IgD-negative memory B cell (primary cell): ENCODE measurements around the gene DTD1. TPM values are rescaled to one million over a fixed set of nuclear protein-coding genes. Genes with fewer than 3 reads are reported as not detected.
"Not testable (repeated sequence)": the region's sequence is repeated elsewhere in the genome, so short reads cannot be mapped to it uniquely, and the experiment has no call there.

Experiments used
- H3K27ac Mint-ChIP-seq, 3 donors: one replicate each; pipeline ENCODE4 v1.8.0; 2020 to 2022; ENCODE audit warnings: mild to moderate bottlenecking in 3 of 3, mixed read lengths in 3 of 3, moderate library complexity in 1 of 3
- H3K27me3 Mint-ChIP-seq: one replicate; pipeline ENCODE4 v1.8.0; 2021; ENCODE audit warnings: mixed read lengths
- H3K36me3 Mint-ChIP-seq: one replicate; pipeline ENCODE4 v1.8.0; 2020; ENCODE audit warnings: mild to moderate bottlenecking, mixed read lengths
- H3K4me1 Mint-ChIP-seq, 3 donors: one replicate each; pipeline ENCODE4 v1.8.0; 2020 to 2022; ENCODE audit warnings: mixed read lengths in 3 of 3, mild to moderate bottlenecking in 1 of 3
- H3K4me3 Mint-ChIP-seq, 4 donors: one replicate each; pipeline ENCODE4 v1.8.0; 2020 to 2022; ENCODE audit warnings: mild to moderate bottlenecking in 4 of 4, mixed read lengths in 4 of 4, moderate library complexity in 3 of 4
- H3K9me3 Mint-ChIP-seq, 3 donors: one replicate each; pipeline ENCODE4 v1.8.0; 2020 to 2021; ENCODE audit warnings: mixed read lengths in 3 of 3, mild to moderate bottlenecking in 1 of 3
- polyA plus RNA-seq: library from polyadenylated mRNA; unstranded; fragments of 300-500 nt; fragmentation: Illumina TruSeq; gene quantifications from one replicate; pipeline ENCODE4 v1.2.3, GENCODE V29; 2021

The DTD1 gene
- polyA plus RNA-seq, 1 donor from 2014 or later: 51.9 TPM

GRCh38 chr20:18781509-18781908 is 193.7 kb downstream of the DTD1 start:
- Mint-ChIP-seq H3K27me3 (peaks cover 2% of the 10 kb centered on the region), H3K27ac (no peak overlapping the region), H3K36me3 (no peaks in the 10 kb centered on the region), H3K4me1 (no peaks in the 10 kb centered on the region), H3K4me3 (no peak overlapping the region), H3K9me3 (peaks cover 0 to 6% (median 0%) of the 10 kb centered on the region in 3 donors)

GRCh38 chr20:18783385-18783959 is 195.6 kb downstream of the DTD1 start:
- Mint-ChIP-seq H3K36me3 (peaks cover 4% of the 10 kb centered on the region), H3K4me1 (no peaks in the 10 kb centered on the region), H3K9me3 (peaks cover 0 to 2% (median 0%) of the 10 kb centered on the region in 3 donors), H3K27me3 (no peaks in the 10 kb centered on the region), H3K4me3 (no peak overlapping the region), H3K27ac (no peak overlapping the region)

- not testable (repeated sequence) for H3K27me3 Mint-ChIP-seq, H3K36me3 Mint-ChIP-seq, H3K27ac Mint-ChIP-seq
Observed at GRCh38 chr20:18787046-18787445, 199.2 kb downstream of the DTD1 start.

GRCh38 chr20:18788021-18788420 is 200.2 kb downstream of the DTD1 start:
- no peak overlapping the region for H3K27ac Mint-ChIP-seq
- peaks cover 0 to 2% (median 0%) of the 10 kb centered on the region in 3 donors for H3K9me3 Mint-ChIP-seq
- H3K4me1 Mint-ChIP-seq: no peaks in the 10 kb centered on the region
- H3K4me3 Mint-ChIP-seq: no peak overlapping the region
- H3K36me3 Mint-ChIP-seq: peaks cover 6% of the 10 kb centered on the region
- H3K27me3 Mint-ChIP-seq: peaks cover 2% of the 10 kb centered on the region

More at GRCh38 chr20:18787046-18787445, 199.2 kb downstream of the DTD1 start:
- not testable (repeated sequence) for H3K9me3 Mint-ChIP-seq, H3K4me1 Mint-ChIP-seq, H3K4me3 Mint-ChIP-seq

- no peak overlapping the region for H3K4me3 Mint-ChIP-seq
- H3K4me1 Mint-ChIP-seq: peaks cover 6 to 15% (median 9%) of the 10 kb centered on the region in 3 donors
- H3K27ac Mint-ChIP-seq: no peak overlapping the region
- peaks cover 0 to 2% (median 0%) of the 10 kb centered on the region in 3 donors for H3K9me3 Mint-ChIP-seq
- peaks cover 3% of the 10 kb centered on the region for H3K27me3 Mint-ChIP-seq
- H3K36me3 Mint-ChIP-seq: peaks cover 11% of the 10 kb centered on the region
Observed at GRCh38 chr20:18790787-18791186, 202.9 kb downstream of the DTD1 start.

GRCh38 chr20:18793625-18794427 is 206.0 kb downstream of the DTD1 start:
- peaks cover 0 to 9% (median 3%) of the 10 kb centered on the region in 3 donors for H3K9me3 Mint-ChIP-seq
- H3K27me3 Mint-ChIP-seq: peaks cover 3% of the 10 kb centered on the region
- peak overlapping the region; percentile 94 to 99 (median 97) for H3K4me3 Mint-ChIP-seq
- peaks cover 6 to 15% (median 9%) of the 10 kb centered on the region in 3 donors for H3K4me1 Mint-ChIP-seq
- H3K36me3 Mint-ChIP-seq: peaks cover 13% of the 10 kb centered on the region
- H3K27ac Mint-ChIP-seq: peak overlapping the region; percentile 93 to 99 (median 99)

GRCh38 chr20:18794428-18794787 is 206.6 kb downstream of the DTD1 start:
- peak overlapping the region; percentile 94 to 99 (median 97) for H3K4me3 Mint-ChIP-seq
- peak overlapping the region; percentile 93 to 99 (median 99) for H3K27ac Mint-ChIP-seq
- H3K36me3 Mint-ChIP-seq: peaks cover 16% of the 10 kb centered on the region
- peaks cover 6 to 15% (median 9%) of the 10 kb centered on the region in 3 donors for H3K4me1 Mint-ChIP-seq
- H3K9me3 Mint-ChIP-seq: peaks cover 0 to 9% (median 3%) of the 10 kb centered on the region in 3 donors
- peaks cover 3% of the 10 kb centered on the region for H3K27me3 Mint-ChIP-seq

GRCh38 chr20:18795366-18795765 is 207.5 kb downstream of the DTD1 start:
- Mint-ChIP-seq H3K27ac (no peak overlapping the region), H3K27me3 (peaks cover 2% of the 10 kb centered on the region), H3K9me3 (peaks cover 0 to 9% (median 3%) of the 10 kb centered on the region in 3 donors), H3K4me3 (peak overlapping the region; percentile 94 to 99 (median 97)), H3K4me1 (peaks cover 8 to 15% (median 9%) of the 10 kb centered on the region in 3 donors), H3K36me3 (peaks cover 16% of the 10 kb centered on the region)

- peaks cover 0 to 9% (median 3%) of the 10 kb centered on the region in 3 donors for H3K9me3 Mint-ChIP-seq
- H3K27ac Mint-ChIP-seq: no peak overlapping the region
- H3K4me1 Mint-ChIP-seq: peaks cover 8 to 15% (median 9%) of the 10 kb centered on the region in 3 donors
- peaks cover 1% of the 10 kb centered on the region for H3K27me3 Mint-ChIP-seq
- peaks cover 16% of the 10 kb centered on the region for H3K36me3 Mint-ChIP-seq
- peak overlapping the region in 1 of 4 donors; percentile 31 for H3K4me3 Mint-ChIP-seq
Observed at GRCh38 chr20:18796282-18796833, 208.5 kb downstream of the DTD1 start.

GRCh38 chr20:18801516-18801915 is 213.7 kb downstream of the DTD1 start:
- Mint-ChIP-seq H3K36me3 (peaks cover 9% of the 10 kb centered on the region), H3K9me3 (peaks cover 0 to 6% (median under 1%) of the 10 kb centered on the region in 3 donors), H3K27me3 (peaks cover 3% of the 10 kb centered on the region), H3K27ac (peak overlapping the region in 1 of 3 donors; percentile 65), H3K4me3 (no peak overlapping the region), H3K4me1 (peaks cover 9 to 12% (median 10%) of the 10 kb centered on the region in 3 donors)

GRCh38 chr20:18802012-18802634 is 214.3 kb downstream of the DTD1 start:
- H3K4me1 Mint-ChIP-seq: peaks cover 9 to 12% (median 10%) of the 10 kb centered on the region in 3 donors
- peaks cover 9% of the 10 kb centered on the region for H3K36me3 Mint-ChIP-seq
- H3K9me3 Mint-ChIP-seq: peaks cover 0 to 4% (median 0%) of the 10 kb centered on the region in 3 donors
- peaks cover 3% of the 10 kb centered on the region for H3K27me3 Mint-ChIP-seq
- H3K4me3 Mint-ChIP-seq: no peak overlapping the region
- H3K27ac Mint-ChIP-seq: peak overlapping the region in 1 of 3 donors; percentile 65

GRCh38 chr20:18805881-18806280 is 218.0 kb downstream of the DTD1 start:
- Mint-ChIP-seq H3K36me3 (peaks cover 2% of the 10 kb centered on the region), H3K9me3 (peaks cover 0 to 4% (median 0%) of the 10 kb centered on the region in 3 donors), H3K27me3 (peaks cover 3% of the 10 kb centered on the region), H3K4me3 (no peak overlapping the region), H3K4me1 (peaks cover 8 to 14% (median 9%) of the 10 kb centered on the region in 3 donors), H3K27ac (peak overlapping the region in 1 of 3 donors; percentile 50)

- peaks cover 4% of the 10 kb centered on the region for H3K36me3 Mint-ChIP-seq
- H3K9me3 Mint-ChIP-seq: peaks cover 0 to 4% (median 0%) of the 10 kb centered on the region in 3 donors
- H3K4me1 Mint-ChIP-seq: peaks cover 0 to 1% (median 0%) of the 10 kb centered on the region in 3 donors
- H3K4me3 Mint-ChIP-seq: no peak overlapping the region
- H3K27me3 Mint-ChIP-seq: peaks cover 2% of the 10 kb centered on the region
- no peak overlapping the region for H3K27ac Mint-ChIP-seq
Observed at GRCh38 chr20:18808712-18809111, 220.9 kb downstream of the DTD1 start.

GRCh38 chr20:18811186-18811585 is 223.3 kb downstream of the DTD1 start:
- Mint-ChIP-seq H3K4me1 (peaks cover 0 to 1% (median 0%) of the 10 kb centered on the region in 3 donors), H3K36me3 (peaks cover 4% of the 10 kb centered on the region), H3K27ac (no peak overlapping the region), H3K27me3 (no peaks in the 10 kb centered on the region), H3K4me3 (no peak overlapping the region), H3K9me3 (peaks cover 0 to 2% (median 0%) of the 10 kb centered on the region in 3 donors)
